Gastrocnemius medialis (tissue), 4 donors: ENCODE data around the gene UBC.

Experiments used
- CTCF ChIP-seq, 5 experiments: fragments of 450-650 bp in 3 of 5; fragments of 200-600 bp in 2 of 5; sonication (generic) in 2 of 5; IDR thresholded peaks in 4 of 5; conservative IDR thresholded peaks in 1 of 5; 1 replicate in 4 of 5; 2 replicates in 1 of 5; pipeline ENCODE4 v1.5.1; 2016 to 2019; ENCODE audit warnings: antibody characterized with exemption in 5 of 5, mild to moderate bottlenecking in 3 of 5, moderate library complexity in 3 of 5
- POLR2A ChIP-seq, 2 donors: fragments of 450-650 bp; IDR thresholded peaks; one replicate each; pipeline ENCODE4 v1.6.1; 2017; ENCODE audit warnings: antibody characterized with exemption in 2 of 2, mild to moderate bottlenecking in 2 of 2, moderate library complexity in 2 of 2

DNA sequence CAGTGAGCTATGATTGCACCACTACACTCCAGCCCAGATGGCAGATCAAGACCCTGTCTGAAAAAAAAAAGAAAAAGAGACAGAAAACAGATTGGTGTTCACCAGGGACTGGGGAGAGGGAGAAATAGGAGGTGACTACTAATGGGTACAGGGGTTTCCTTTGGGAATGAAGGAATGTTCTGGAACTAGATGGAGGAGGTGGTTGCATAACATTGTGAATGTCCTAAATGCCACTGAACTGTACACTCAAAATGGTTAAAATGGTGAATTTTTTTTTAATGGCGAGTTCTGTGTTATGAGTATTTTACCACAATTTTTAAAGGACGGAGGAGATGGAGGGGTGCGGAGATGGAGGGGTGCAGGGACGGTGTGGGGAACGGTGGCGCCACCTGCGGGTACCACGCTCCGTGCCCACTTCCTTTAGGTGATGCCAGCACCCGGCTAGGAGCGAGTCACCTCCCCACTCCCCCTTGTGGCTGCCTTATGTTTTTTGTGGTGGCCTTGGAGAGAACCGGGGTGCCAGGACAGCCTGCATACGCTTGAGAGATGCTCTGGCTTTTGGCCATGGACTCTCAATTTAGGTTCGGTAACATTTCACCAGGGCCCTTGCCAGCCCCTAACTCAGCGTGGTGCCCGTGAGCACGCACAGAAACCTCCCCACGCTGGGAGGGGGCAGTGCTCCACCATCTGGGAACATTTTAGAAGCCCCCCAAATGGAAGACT is 16.1 kb downstream of the UBC start:
- peak in 3 of 5 experiments; percentile 8 to 51 (median 45) for TF ChIP-seq CTCF (IDR thresholded peaks at IDR 0.05 in 4 of 5, conservative IDR thresholded peaks at IDR 0.05 in 1 of 5)
- no peak for TF ChIP-seq POLR2A (IDR thresholded peaks at IDR 0.05)
